HepG2 (cell line): ENCODE results near the gene CCDC88A. TPM values are rescaled to one million over a fixed set of nuclear protein-coding genes. Genes with fewer than 3 reads are reported as not detected.
A peak's percentile ranks its signal among the peaks of the same experiment; 100 is the strongest.

ENCODE experiments used
- HIVEP1 ChIP-seq: sonication (generic); formaldehyde crosslinking; IDR thresholded peaks from 2 replicates; pipeline ENCODE4 v1.4.0; 2020; ENCODE audit warnings: mild to moderate bottlenecking, missing genetic modification reagents
- HNRNPL ChIP-seq: fragments of 200-400 bp; formaldehyde crosslinking; IDR thresholded peaks from 2 replicates; pipeline ENCODE4 v1.6.1; 2017; ENCODE audit warnings: mild to moderate bottlenecking, low read depth, low read length
- HNRNPUL1 ChIP-seq: fragments of 200-400 bp; formaldehyde crosslinking; IDR thresholded peaks from 2 replicates; pipeline ENCODE4 v1.6.1; 2017; ENCODE audit warnings: low read depth, mild to moderate bottlenecking, low read length, moderate library complexity
- KAT8 ChIP-seq: IDR thresholded peaks from 2 replicates; pipeline ENCODE4 v1.6.1; 2016; ENCODE audit warnings: missing genetic modification reagents, missing compliant biosample characterization
- NFYC ChIP-seq: IDR thresholded peaks from 2 replicates; pipeline ENCODE4 v1.6.1; 2016; ENCODE audit warnings: missing genetic modification reagents, missing compliant biosample characterization
- NR2F1 ChIP-seq, 2 experiments: fragments of 450-650 bp in 1 of 2; formaldehyde crosslinking in 1 of 2; IDR thresholded peaks; 2 replicates each; pipeline versions ENCODE4 v1.5.0 to v1.6.1; 2016 to 2020; ENCODE audit warnings: mild to moderate bottlenecking in 1 of 2, missing compliant biosample characterization in 1 of 2, missing genetic modification reagents in 1 of 2, moderate library complexity in 1 of 2
- REXO4 ChIP-seq: sonication (generic); formaldehyde crosslinking; IDR thresholded peaks from 2 replicates; pipeline ENCODE4 v1.8.0; 2022; ENCODE audit warnings: missing genetic modification reagents, mild to moderate bottlenecking, borderline replicate concordance
- SIX1 ChIP-seq: sonication (generic); formaldehyde crosslinking; IDR thresholded peaks from 2 replicates; pipeline ENCODE4 v1.4.0; 2020; ENCODE audit warnings: missing genetic modification reagents, borderline replicate concordance
- STAG1 ChIP-seq: sonication (generic); formaldehyde crosslinking; IDR thresholded peaks from 2 replicates; pipeline ENCODE4 v1.4.0; 2020; ENCODE audit warnings: missing genetic modification reagents
- TEAD3 ChIP-seq: optimal IDR thresholded peaks from 2 replicates; pipeline ENCODE3; 2016; ENCODE audit warnings: borderline replicate concordance
- ZFP82 ChIP-seq: sonication (generic); formaldehyde crosslinking; IDR thresholded peaks from 2 replicates; pipeline ENCODE4 v1.5.1; 2020; ENCODE audit warnings: mild to moderate bottlenecking, missing genetic modification reagents, borderline replicate concordance
- ZFX ChIP-seq: sonication (generic); formaldehyde crosslinking; IDR thresholded peaks from 2 replicates; pipeline ENCODE4 v1.4.0; 2020; ENCODE audit warnings: mild to moderate bottlenecking, low read depth, missing genetic modification reagents, moderate library complexity
- ZNF234 ChIP-seq: sonication (generic); formaldehyde crosslinking; conservative IDR thresholded peaks from 2 replicates; pipeline ENCODE4 v1.5.1; 2020; ENCODE audit warnings: mild to moderate bottlenecking, missing genetic modification reagents
- ZNF460 ChIP-seq: sonication (generic); formaldehyde crosslinking; IDR thresholded peaks from 2 replicates; pipeline ENCODE4 v1.5.1; 2020; ENCODE audit warnings: missing genetic modification reagents, mild to moderate bottlenecking, borderline replicate concordance
- ZNF746 ChIP-seq: sonication (generic); formaldehyde crosslinking; IDR thresholded peaks from 2 replicates; pipeline ENCODE4 v1.8.0; 2022; ENCODE audit warnings: mild to moderate bottlenecking, missing genetic modification reagents
- ZNF747 ChIP-seq: sonication (generic); formaldehyde crosslinking; IDR thresholded peaks from 2 replicates; pipeline ENCODE4 v1.8.1; 2023; ENCODE audit warnings: missing genetic modification reagents, mild to moderate bottlenecking, borderline replicate concordance
- ZNF792 ChIP-seq: IDR thresholded peaks from 2 replicates; pipeline ENCODE4 v1.6.1; 2016
- ZSCAN9 ChIP-seq: IDR thresholded peaks from 2 replicates; pipeline ENCODE4 v1.6.1; 2016; ENCODE audit warnings: borderline replicate concordance
- polyA plus RNA-seq, 8 experiments: library from polyadenylated mRNA; depleted of rRNA in 3 of 8; stranded (reverse) in 7 of 8; unstranded in 1 of 8; fragments of >200 nt; fragmentation: Illumina TruSeq in 4 of 8; extraction: Trizol in 4 of 8; gene quantifications; 2 replicates each; pipeline versions ENCODE4 v1.2.1 to v1.2.3, GENCODE V29; 2011 to 2016; ENCODE audit warnings: low read depth in 4 of 8, missing spikeins in 1 of 8, mixed read lengths in 1 of 8; ENCODE audit not compliant: insufficient read depth in 1 of 8
- total RNA-seq, 5 experiments: library from RNA; depleted of rRNA; stranded (reverse); fragments of >200 nt; fragmentation: Illumina TruSeq; extraction: Trizol; gene quantifications; 2 replicates each; pipeline ENCODE4 v1.2.3, GENCODE V29; 2016; ENCODE audit warnings: low read depth in 1 of 5
- TF ChIP-seq, protein P1 (sequence below): sonication (generic); formaldehyde crosslinking; IDR thresholded peaks from 2 replicates; pipeline ENCODE4 v1.4.0; 2020; ENCODE audit warnings: low read depth, mild to moderate bottlenecking, missing genetic modification reagents
- TF ChIP-seq, protein P2 (sequence below): sonication (generic); formaldehyde crosslinking; IDR thresholded peaks from 2 replicates; pipeline ENCODE4 v1.4.0; 2020; ENCODE audit warnings: mild to moderate bottlenecking, missing genetic modification reagents
- TF ChIP-seq, protein P3 (sequence below): sonication (generic); formaldehyde crosslinking; IDR thresholded peaks from 2 replicates; pipeline ENCODE4 v1.4.0; 2020; ENCODE audit warnings: missing genetic modification reagents, mild to moderate bottlenecking, borderline replicate concordance
- TF ChIP-seq, protein P4 (sequence below): sonication (generic); formaldehyde crosslinking; IDR thresholded peaks from 2 replicates; pipeline ENCODE4 v1.4.0; 2020; ENCODE audit warnings: missing genetic modification reagents; ENCODE audit errors: not compliant biosample characterization

CCDC88A gene
- total and polyA plus RNA-seq, 2 of the 13 experiments (the other 11 are each of a cell fraction or from before 2014, with no cell fraction given) = 43.2 to 84.1 TPM

DNA sequence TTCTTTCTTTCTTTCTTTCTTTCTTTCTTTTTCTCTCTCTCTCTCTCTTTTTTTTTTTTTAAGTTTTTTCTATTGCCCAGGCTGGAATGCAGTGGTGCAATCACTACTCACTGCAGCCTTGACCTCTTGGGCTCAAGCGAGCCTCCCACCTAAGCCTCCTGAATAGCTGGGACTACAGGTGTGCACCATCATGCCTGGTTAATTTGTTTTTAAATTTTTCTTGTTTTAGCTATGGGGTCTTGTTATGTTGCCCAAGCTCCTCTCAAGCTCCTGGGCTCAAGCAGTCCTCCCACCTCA, 19.4 kb upstream of the CCDC88A start (continued):
- TF ChIP-seq, protein P1, sequence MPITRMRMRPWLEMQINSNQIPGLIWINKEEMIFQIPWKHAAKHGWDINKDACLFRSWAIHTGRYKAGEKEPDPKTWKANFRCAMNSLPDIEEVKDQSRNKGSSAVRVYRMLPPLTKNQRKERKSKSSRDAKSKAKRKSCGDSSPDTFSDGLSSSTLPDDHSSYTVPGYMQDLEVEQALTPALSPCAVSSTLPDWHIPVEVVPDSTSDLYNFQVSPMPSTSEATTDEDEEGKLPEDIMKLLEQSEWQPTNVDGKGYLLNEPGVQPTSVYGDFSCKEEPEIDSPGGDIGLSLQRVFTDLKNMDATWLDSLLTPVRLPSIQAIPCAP (CRISPR knock-in tag) = no peak
- TF ChIP-seq, protein P2, sequence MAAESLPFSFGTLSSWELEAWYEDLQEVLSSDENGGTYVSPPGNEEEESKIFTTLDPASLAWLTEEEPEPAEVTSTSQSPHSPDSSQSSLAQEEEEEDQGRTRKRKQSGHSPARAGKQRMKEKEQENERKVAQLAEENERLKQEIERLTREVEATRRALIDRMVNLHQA (CRISPR knock-in tag) = no peak
- TF ChIP-seq NFYC (CRISPR knock-in tag) (no peak), ZSCAN9 (no peak), HNRNPUL1 (no peak), ZNF460 (peak; percentile 24; the same call in 1 of the 2 replicates), ZNF792 (CRISPR knock-in tag) (no peak), ZNF746 (CRISPR knock-in tag) (no peak), TEAD3 (CRISPR knock-in tag) (peak; percentile 74), ZNF747 (CRISPR knock-in tag) (no peak), SIX1 (CRISPR knock-in tag) (no peak), ZFP82 (no peak), STAG1 (CRISPR knock-in tag) (no peak), HNRNPL (no peak), NR2F1 (CRISPR knock-in tag; IDR thresholded peaks at IDR 0.05) (peak in 1 of 2 experiments; percentile 46; a peak in 2 of 4 replicates), ZFX (CRISPR knock-in tag) (no peak), ZNF234 (CRISPR knock-in tag) (no peak), KAT8 (CRISPR knock-in tag) (no peak), REXO4 (CRISPR knock-in tag) (no peak), HIVEP1 (CRISPR knock-in tag) (no peak)
- TF ChIP-seq, protein P3, sequence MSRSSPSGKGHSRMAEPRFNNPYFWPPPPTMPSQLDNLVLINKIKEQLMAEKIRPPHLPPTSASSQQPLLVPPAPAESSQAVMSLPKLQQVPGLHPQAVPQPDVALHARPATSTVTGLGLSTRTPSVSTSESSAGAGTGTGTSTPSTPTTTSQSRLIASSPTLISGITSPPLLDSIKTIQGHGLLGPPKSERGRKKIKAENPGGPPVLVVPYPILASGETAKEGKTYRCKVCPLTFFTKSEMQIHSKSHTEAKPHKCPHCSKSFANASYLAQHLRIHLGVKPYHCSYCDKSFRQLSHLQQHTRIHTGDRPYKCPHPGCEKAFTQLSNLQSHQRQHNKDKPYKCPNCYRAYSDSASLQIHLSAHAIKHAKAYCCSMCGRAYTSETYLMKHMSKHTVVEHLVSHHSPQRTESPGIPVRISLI = peak; percentile 32; the same call in 1 of the 2 replicates
- TF ChIP-seq, protein P4, sequence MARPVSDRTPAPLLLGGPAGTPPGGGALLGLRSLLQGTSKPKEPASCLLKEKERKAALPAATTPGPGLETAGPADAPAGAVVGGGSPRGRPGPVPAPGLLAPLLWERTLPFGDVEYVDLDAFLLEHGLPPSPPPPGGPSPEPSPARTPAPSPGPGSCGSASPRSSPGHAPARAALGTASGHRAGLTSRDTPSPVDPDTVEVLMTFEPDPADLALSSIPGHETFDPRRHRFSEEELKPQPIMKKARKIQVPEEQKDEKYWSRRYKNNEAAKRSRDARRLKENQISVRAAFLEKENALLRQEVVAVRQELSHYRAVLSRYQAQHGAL (CRISPR knock-in tag) = no peak
